Measurements from ENCODE around the gene NEU3.

The NEU3 gene

GRCh38 chr11:75063741-75064314 lies 75.1 kb downstream of the NEU3 start:
- no peak for DNase-seq (ENCODE audit: low read depth, low spot score)

GRCh38 chr11:75066061-75066460 lies 77.3 kb downstream of the NEU3 start:
- no peak for DNase-seq (ENCODE audit: low read depth, low spot score)

Data from brain pericyte (primary cell).